ENCODE measurements around the gene GPER1. TPM values are rescaled to one million over a fixed set of nuclear protein-coding genes. Genes with fewer than 3 reads are reported as not detected.

The GPER1 gene
- total RNA-seq, 1 experiment from 2014 or later = not detected

DNA sequence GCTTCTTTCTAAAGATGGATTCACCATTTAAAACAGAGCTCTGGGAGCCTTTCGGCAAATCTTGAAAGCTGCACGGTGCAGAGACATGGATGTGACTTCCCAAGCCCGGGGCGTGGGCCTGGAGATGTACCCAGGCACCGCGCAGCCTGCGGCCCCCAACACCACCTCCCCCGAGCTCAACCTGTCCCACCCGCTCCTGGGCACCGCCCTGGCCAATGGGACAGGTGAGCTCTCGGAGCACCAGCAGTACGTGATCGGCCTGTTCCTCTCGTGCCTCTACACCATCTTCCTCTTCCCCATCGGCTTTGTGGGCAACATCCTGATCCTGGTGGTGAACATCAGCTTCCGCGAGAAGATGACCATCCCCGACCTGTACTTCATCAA is 3.7 kb downstream of the GPER1 start:
- H3K4ac ChIP-seq (ENCODE audit: low read depth, low read length) = no peak overlapping the region
- H3K56ac ChIP-seq (ENCODE audit: insufficient read length, low read depth, low read length) = no peak overlapping the region
- no peak overlapping the region for H3K4me2 ChIP-seq (ENCODE audit: insufficient read depth, insufficient read length, low read length)
- H2BK20ac ChIP-seq (ENCODE audit: low read depth, low read length, poor library complexity, severe bottlenecking) = no peak overlapping the region
- H3K23ac ChIP-seq (ENCODE audit: insufficient read length, low read depth, low read length) = no peak overlapping the region
- Mint-ChIP-seq H3K9me3 (no peaks in the 10 kb centered on the region), H3K27ac (peak overlapping the region in 1 of 3 experiments; percentile 77; a peak in 2 of 7 replicates), H3K36me3 (ENCODE audit: insufficient read depth in 1 of 3, low read depth in 3 of 3) (peaks cover 1 to 11% (median 6%) of the 10 kb centered on the region in 3 experiments; a peak in 5 of 7 replicates), H3K4me1 (peaks cover 20 to 22% of the 10 kb centered on the region in 2 experiments), H3K27me3 (ENCODE audit: low read depth) (no peaks in the 10 kb centered on the region; the same call in 1 of the 2 replicates), H3K4me3 (no peak overlapping the region)
- H3K18ac ChIP-seq (ENCODE audit: insufficient read length, low read depth, low read length) = no peak overlapping the region
- H4K5ac ChIP-seq (ENCODE audit: insufficient read length, low read depth, low read length) = no peak overlapping the region
- no peak overlapping the region for H3K14ac ChIP-seq (ENCODE audit: insufficient read depth, low read length)
- TF ChIP-seq CTCF (conservative IDR thresholded peaks at IDR 0.05) = no peak
- H2BK15ac ChIP-seq (ENCODE audit: low read depth, low read length) = no peak overlapping the region
- no CpG with 5 or more reads among the region's 18 CpGs for WGBS (ENCODE audit: extremely low coverage, insufficient read length, low lambda C conversion rate)
- H3K4me1 ChIP-seq (ENCODE audit: insufficient read depth, low read length) = peaks cover 2% of the 10 kb centered on the region; the same call in 1 of the 2 replicates
- no peak overlapping the region for H2AFZ ChIP-seq (ENCODE audit: low read length)
- no peak overlapping the region for H3K27ac ChIP-seq (ENCODE audit: insufficient read length, low read depth, low read length)
- H3K23me2 ChIP-seq (ENCODE audit: insufficient read length, low read depth, low read length, poor library complexity, severe bottlenecking) = peaks cover 2% of the 10 kb centered on the region
- DNase-seq = no peak
- H2BK5ac ChIP-seq (ENCODE audit: insufficient read length, low read length) = no peak overlapping the region
- no peak overlapping the region for H4K8ac ChIP-seq (replicated peaks; ENCODE audit: insufficient read length, low read depth, low read length)
- H3K79me1 ChIP-seq (ENCODE audit: insufficient read depth, low read depth, low read length, poor library complexity, severe bottlenecking) = no peaks in the 10 kb centered on the region
- no peaks in the 10 kb centered on the region; the same call in 1 of the 2 replicates for H3K79me2 ChIP-seq (ENCODE audit: insufficient read depth, low read length)
- H3K9me3 ChIP-seq (ENCODE audit: control insufficient read depth, low read depth, low read length) = no peaks in the 10 kb centered on the region
- H3K9ac ChIP-seq (ENCODE audit: extremely low read depth, insufficient read length, low read length) = no peak overlapping the region
- H2BK12ac ChIP-seq (ENCODE audit: insufficient read length, low read depth, low read length) = no peak overlapping the region
- no peak overlapping the region for H2BK120ac ChIP-seq (ENCODE audit: low read depth, low read length, poor library complexity, severe bottlenecking)
- H2AK5ac ChIP-seq (ENCODE audit: insufficient read length, low read length) = no peak overlapping the region
- no peak overlapping the region for H3T11ph ChIP-seq (ENCODE audit: low read length)
- H3K27me3 ChIP-seq (ENCODE audit: insufficient read depth, low read length) = no peaks in the 10 kb centered on the region
- H4K20me1 ChIP-seq (ENCODE audit: control insufficient read depth, insufficient read depth, insufficient read length) = peaks cover 9% of the 10 kb centered on the region
- no peak overlapping the region for H4K91ac ChIP-seq (ENCODE audit: insufficient read length, low read depth, low read length)

Measured in H9 (cell line).